Measurements from ENCODE around the gene DNAH2. TPM values are rescaled to one million over a fixed set of nuclear protein-coding genes. Genes with fewer than 3 reads are reported as not detected.

Gene DNAH2
- total and polyA plus RNA-seq, 2 of the 4 experiments (the other 2 are of a cell fraction): under 0.01 to 0.02 TPM

DNA sequence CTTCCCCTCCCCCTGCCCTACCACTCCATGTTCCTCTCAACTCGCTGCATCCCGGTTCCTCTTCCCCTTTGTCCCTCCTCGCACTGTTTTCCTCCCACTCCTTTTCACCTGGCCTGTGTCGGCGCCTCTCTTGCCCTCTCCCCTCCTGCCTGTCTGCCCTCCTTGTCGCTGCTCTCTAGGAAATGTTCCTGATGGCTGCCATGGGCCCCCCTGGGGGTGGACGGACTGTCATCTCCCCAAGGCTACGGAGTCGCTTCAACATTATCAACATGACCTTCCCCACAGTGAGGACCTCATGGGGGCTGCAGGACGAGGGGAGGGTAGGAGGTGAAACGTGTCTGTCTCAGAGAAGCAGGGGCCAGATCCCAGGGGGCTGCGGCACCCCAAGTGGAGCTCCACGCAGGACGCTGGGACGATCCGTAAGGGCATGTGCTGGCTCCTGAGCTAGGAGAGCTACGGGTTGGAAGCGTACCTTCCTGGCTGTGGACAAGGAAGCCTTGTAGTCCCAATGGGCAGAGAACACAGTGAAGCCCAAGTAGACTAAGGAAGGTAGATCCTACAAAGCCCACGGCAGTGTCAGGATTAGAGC is 76.6 kb downstream of the DNAH2 start:
- BruUV-seq (replicated peaks): no TSS peak
- no peak overlapping the region for H4K5ac ChIP-seq (ENCODE audit: low read depth, low read length)
- H2AK9ac ChIP-seq (replicated peaks; ENCODE audit: low read depth, low read length, poor library complexity): no peak overlapping the region
- H2BK120ac ChIP-seq (ENCODE audit: low read depth, low read length): no peak overlapping the region
- intact Hi-C loops (cut with micrococcal nuclease) (no loop called here), dilution Hi-C loops (cut with HindIII; ENCODE audit: low sequenced_read_pairs, unreplicated experiment) (no loop called here), in situ Hi-C loops (cut with MboI; ENCODE audit: low sequenced_read_pairs) (no loop called here)
- H3K18ac ChIP-seq (ENCODE audit: low read depth, low read length): no peak overlapping the region
- ChIA-PET CTCF (no interaction called here), POLR2A (ENCODE audit: unreplicated experiment) (no interaction called here)
- ATAC-seq (ENCODE audit: low read depth) (no peak), DNase-seq (no peak)
- H4K8ac ChIP-seq (ENCODE audit: low read depth in 2 of 2, low read length in 2 of 2): no peak overlapping the region
- H3K79me1 ChIP-seq (ENCODE audit: low read depth in 1 of 2, low read length in 2 of 2): no peaks in the 10 kb centered on the region
- H2BK15ac ChIP-seq (ENCODE audit: low read depth, low read length): no peak overlapping the region
- no peaks in the 10 kb centered on the region for H3K4me1 ChIP-seq (ENCODE audit: control insufficient read depth, insufficient read depth, low read length)
- no peak overlapping the region for H3K4ac ChIP-seq (ENCODE audit: low read depth, low read length)
- H3K56ac ChIP-seq (ENCODE audit: extremely low read depth, insufficient read depth, low read length): no peak overlapping the region
- H3K4me3 ChIP-seq (ENCODE audit: insufficient read depth, low read depth, low read length): no peak overlapping the region
- no peak overlapping the region for H2BK20ac ChIP-seq (ENCODE audit: low read depth, low read length)
- no peaks in the 10 kb centered on the region for H3K9me1 ChIP-seq (ENCODE audit: insufficient read depth, low read length)
- no peak overlapping the region for H3K23ac ChIP-seq (ENCODE audit: low read depth, low read length)
- peaks cover 31% of the 10 kb centered on the region for H3K27me3 ChIP-seq (ENCODE audit: control insufficient read depth, insufficient read depth, low read length)
- H4K91ac ChIP-seq (ENCODE audit: insufficient read depth, low read depth, low read length): no peak overlapping the region
- no peak overlapping the region for H2AK5ac ChIP-seq (ENCODE audit: low read depth, low read length)
- no peak overlapping the region for H3K14ac ChIP-seq (replicated peaks; ENCODE audit: low read depth, low read length)
- peak overlapping the region; percentile 13 for H2AFZ ChIP-seq (replicated peaks; ENCODE audit: low read length, poor library complexity)
- no peaks in the 10 kb centered on the region; the same call in 1 of the 2 replicates for H4K20me1 ChIP-seq (ENCODE audit: insufficient read depth, low read length)
- no peaks in the 10 kb centered on the region for H3K36me3 ChIP-seq (ENCODE audit: control insufficient read depth, insufficient read depth, low read length)
- TF ChIP-seq MAFK (IDR thresholded peaks at IDR 0.05; ENCODE audit: low read depth, low read length) (no peak), NFE2L2 (IDR thresholded peaks at IDR 0.05; ENCODE audit: low read depth, low read length) (no peak), BHLHE40 (IDR thresholded peaks at IDR 0.05; ENCODE audit: low read depth, low read length) (no peak), SMC3 (IDR thresholded peaks at IDR 0.05; ENCODE audit: low read depth, low read length) (no peak), RCOR1 (IDR thresholded peaks at IDR 0.05; ENCODE audit: insufficient replicate concordance, low read length) (no peak), FOS (IDR thresholded peaks at IDR 0.05; ENCODE audit: low read depth, low read length) (no peak), POLR2A (IDR thresholded peaks at IDR 0.05; ENCODE audit: low read depth, low read length) (no peak), RAD21 (IDR thresholded peaks at IDR 0.05; ENCODE audit: low read length) (no peak), USF2 (IDR thresholded peaks at IDR 0.05; ENCODE audit: low read depth, low read length) (no peak), CEBPB (IDR thresholded peaks at IDR 0.05; ENCODE audit: low read depth, low read length) (no peak), ELK1 (IDR thresholded peaks at IDR 0.05; ENCODE audit: borderline replicate concordance, low read depth, low read length) (no peak), CHD1 (IDR thresholded peaks at IDR 0.05; ENCODE audit: low read depth, low read length) (no peak), RFX5 (IDR thresholded peaks at IDR 0.05; ENCODE audit: low read depth, low read length) (no peak), MXI1 (IDR thresholded peaks at IDR 0.05; ENCODE audit: borderline replicate concordance, low read depth, low read length) (no peak), MAZ (IDR thresholded peaks at IDR 0.05; ENCODE audit: borderline replicate concordance, low read depth, low read length) (no peak)
- TF ChIP-seq, protein P1, sequence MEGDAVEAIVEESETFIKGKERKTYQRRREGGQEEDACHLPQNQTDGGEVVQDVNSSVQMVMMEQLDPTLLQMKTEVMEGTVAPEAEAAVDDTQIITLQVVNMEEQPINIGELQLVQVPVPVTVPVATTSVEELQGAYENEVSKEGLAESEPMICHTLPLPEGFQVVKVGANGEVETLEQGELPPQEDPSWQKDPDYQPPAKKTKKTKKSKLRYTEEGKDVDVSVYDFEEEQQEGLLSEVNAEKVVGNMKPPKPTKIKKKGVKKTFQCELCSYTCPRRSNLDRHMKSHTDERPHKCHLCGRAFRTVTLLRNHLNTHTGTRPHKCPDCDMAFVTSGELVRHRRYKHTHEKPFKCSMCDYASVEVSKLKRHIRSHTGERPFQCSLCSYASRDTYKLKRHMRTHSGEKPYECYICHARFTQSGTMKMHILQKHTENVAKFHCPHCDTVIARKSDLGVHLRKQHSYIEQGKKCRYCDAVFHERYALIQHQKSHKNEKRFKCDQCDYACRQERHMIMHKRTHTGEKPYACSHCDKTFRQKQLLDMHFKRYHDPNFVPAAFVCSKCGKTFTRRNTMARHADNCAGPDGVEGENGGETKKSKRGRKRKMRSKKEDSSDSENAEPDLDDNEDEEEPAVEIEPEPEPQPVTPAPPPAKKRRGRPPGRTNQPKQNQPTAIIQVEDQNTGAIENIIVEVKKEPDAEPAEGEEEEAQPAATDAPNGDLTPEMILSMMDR (conservative IDR thresholded peaks at IDR 0.05; ENCODE audit: low read depth, low read length): no peak
- no peak overlapping the region for H3K27ac ChIP-seq (ENCODE audit: insufficient read depth, low read length)
- H3K4me2 ChIP-seq (ENCODE audit: low read depth, low read length): no peak overlapping the region
- no peak overlapping the region for H2BK5ac ChIP-seq (ENCODE audit: low read depth, low read length, poor library complexity, severe bottlenecking)
- 59% methylated on average over 10 of the region's 19 CpGs; no CpG with 5 or more reads in 1 of the 2 experiments for WGBS, 2 experiments (ENCODE audit: extremely low coverage in 2 of 2, insufficient read length in 1 of 2)
- H3K9me3 ChIP-seq (ENCODE audit: control insufficient read depth, insufficient read depth, low read length): no peaks in the 10 kb centered on the region
- no peak overlapping the region for H3K9ac ChIP-seq (ENCODE audit: low read depth, low read length)
